AG04449 (cell line): ENCODE results near the gene PBX1.

ENCODE experiments used
- CTCF ChIA-PET: fragments of 350-600 bp; formaldehyde crosslinking; extraction: SDS; loops from one replicate; lab custom pipeline; 2021; ENCODE audit warnings: antibody characterized with exemption; lab: Yijun Ruan, JAX
- POLR2A ChIA-PET: fragments of 400-600, 350-600 bp; formaldehyde crosslinking; extraction: SDS; loops from one replicate; lab custom pipeline; 2020; ENCODE audit warnings: antibody characterized with exemption, inconsistent platforms; lab: Yijun Ruan, JAX
- DNase-seq: peaks from one replicate; pipeline ENCODE4 v3.0.0-alpha.2; 2010; ENCODE audit warnings: low read depth, low spot score
- H3K4me3 ChIP-seq: 2 replicates; pipeline ENCODE4 v1.5.1; 2011; ENCODE audit warnings: low read depth, mild to moderate bottlenecking, control low read depth, low read length
- CTCF ChIP-seq: IDR thresholded peaks from one replicate; pipeline ENCODE4 v1.5.1; 2011; ENCODE audit warnings: mild to moderate bottlenecking, moderate library complexity, low read length, control low read depth, inconsistent platforms; ENCODE audit not compliant: insufficient read depth; ENCODE audit errors: missing control alignments

Gene PBX1

GRCh38 chr1:164864161-164864560 lies 305.2 kb downstream of the PBX1 start:
- ChIA-PET CTCF (no interaction called here), POLR2A (no interaction called here)
- TF ChIP-seq CTCF: no peak
- no peak for DNase-seq
- H3K4me3 ChIP-seq: no peak overlapping the region

GRCh38 chr1:164865385-164865784 lies 306.4 kb downstream of the PBX1 start:
- no peak for TF ChIP-seq CTCF
- POLR2A ChIA-PET: no interaction called here

GRCh38 chr1:164867590-164867989 lies 308.6 kb downstream of the PBX1 start:
- ChIA-PET CTCF (no interaction called here), POLR2A (no interaction called here)
- no peak for TF ChIP-seq CTCF
- H3K4me3 ChIP-seq: no peak overlapping the region
- no peak for DNase-seq

More at GRCh38 chr1:164865385-164865784, 306.4 kb downstream of the PBX1 start:
- CTCF ChIA-PET: no interaction called here
- DNase-seq: no peak
- no peak overlapping the region for H3K4me3 ChIP-seq

GRCh38 chr1:164868990-164869389 lies 310.0 kb downstream of the PBX1 start:
- ChIA-PET CTCF (no interaction called here), POLR2A (no interaction called here)
- no peak for TF ChIP-seq CTCF
- DNase-seq: no peak
- no peak overlapping the region for H3K4me3 ChIP-seq

- no peak for DNase-seq
- ChIA-PET CTCF (no interaction called here), POLR2A (no interaction called here)
- no peak overlapping the region for H3K4me3 ChIP-seq
- no peak for TF ChIP-seq CTCF
Measured at GRCh38 chr1:164875518-164875917, 316.5 kb downstream of the PBX1 start.

GRCh38 chr1:164876398-164877116 lies 317.6 kb downstream of the PBX1 start:
- no peak for TF ChIP-seq CTCF
- DNase-seq: no peak
- CTCF ChIA-PET: no interaction called here
- H3K4me3 ChIP-seq: no peak overlapping the region
- POLR2A ChIA-PET: no interaction called here
